GM21576 (cell line): ENCODE data around the gene MXRA5.
"Not testable (repeated sequence)": the region's sequence is repeated elsewhere in the genome, so short reads cannot be mapped to it uniquely, and the experiment has no call there.

Experiments used
- ATAC-seq: cut with Tn5 transposase; IDR thresholded peaks from one replicate; pipeline ENCODE4 v1.9.1; 2021; ENCODE audit warnings: mild to moderate bottlenecking, moderate library complexity; ENCODE audit not compliant: unreplicated experiment

Gene MXRA5

GRCh38 chrX:3346501-3347259 lies at the start of gene MXRA5:
MXRA5 (minus strand) TSS chrX:3346652; CDS start chrX:3343833, 2,819 bp downstream.
- ATAC-seq: no peak

GRCh38 chrX:3393581-3394111 lies 47.2 kb upstream of the MXRA5 start:
- ATAC-seq: no peak

GRCh38 chrX:3393178-3393577 lies 46.7 kb upstream of the MXRA5 start:
- ATAC-seq: no peak

- ATAC-seq: no peak
Observed at GRCh38 chrX:3388457-3388856, 42.0 kb upstream of the MXRA5 start.

GRCh38 chrX:3384327-3384726 lies 37.9 kb upstream of the MXRA5 start:
- ATAC-seq: no peak

- no peak for ATAC-seq
Observed at GRCh38 chrX:3380603-3381002, 34.2 kb upstream of the MXRA5 start.

- no peak for ATAC-seq
Observed at GRCh38 chrX:3379111-3379510, 32.7 kb upstream of the MXRA5 start.

- ATAC-seq: no peak
Observed at GRCh38 chrX:3378156-3378555, 31.7 kb upstream of the MXRA5 start.

- ATAC-seq: no peak
Observed at GRCh38 chrX:3377560-3377959, 31.1 kb upstream of the MXRA5 start.

GRCh38 chrX:3375878-3376508 lies 29.5 kb upstream of the MXRA5 start:
- not testable (repeated sequence) for ATAC-seq

GRCh38 chrX:3374108-3374800 lies 27.8 kb upstream of the MXRA5 start:
- ATAC-seq: no peak

GRCh38 chrX:3371163-3371562 lies 24.7 kb upstream of the MXRA5 start:
- ATAC-seq: no peak

- no peak for ATAC-seq
Observed at GRCh38 chrX:3370656-3371055, 24.2 kb upstream of the MXRA5 start.

GRCh38 chrX:3362956-3363355 lies 16.5 kb upstream of the MXRA5 start:
- ATAC-seq: no peak

- ATAC-seq: no peak
Observed at GRCh38 chrX:3360881-3361280, 14.4 kb upstream of the MXRA5 start.

- ATAC-seq: not testable (repeated sequence)
Observed at GRCh38 chrX:3352741-3353140, 6.3 kb upstream of the MXRA5 start.

- no peak for ATAC-seq
Observed at GRCh38 chrX:3351276-3351675, 4.8 kb upstream of the MXRA5 start.

GRCh38 chrX:3348191-3348590 lies 1.7 kb upstream of the MXRA5 start:
- ATAC-seq: no peak

- ATAC-seq: no peak
Observed at GRCh38 chrX:3345281-3346191, 916 bp downstream of the MXRA5 start.

- not testable (repeated sequence) for ATAC-seq
Observed at GRCh38 chrX:3343569-3343968, 2.9 kb downstream of the MXRA5 start.

GRCh38 chrX:3340016-3340415 lies 6.4 kb downstream of the MXRA5 start:
- ATAC-seq: no peak
